ENCODE measurements around the gene TRIM5. TPM values are rescaled to one million over a fixed set of nuclear protein-coding genes. Genes with fewer than 3 reads are reported as not detected.

Gene TRIM5
- total and polyA plus RNA-seq, 2 donors (not counting 3 experiments of a cell fraction or from before 2014, with no cell fraction given): 54.5 to 57.3 TPM

GRCh38 chr11:5618807-5619206 lies 66.1 kb downstream of the TRIM5 start:
- H3K4me2 ChIP-seq (ENCODE audit: insufficient read depth, low read length): no peak overlapping the region
- H3K4me3 ChIP-seq (replicated peaks in 1 of 3; ENCODE audit: insufficient read depth in 1 of 3, low read depth in 1 of 3, low read length in 3 of 3): no peak overlapping the region
- DNase-seq (ENCODE audit: low read depth, low spot score): peak; percentile 43
- peaks cover 15% of the 10 kb centered on the region for H3K4me1 ChIP-seq (ENCODE audit: control insufficient read depth, extremely low read depth, insufficient read depth, low read length)
- H3K9ac ChIP-seq (replicated peaks; ENCODE audit: extremely low read depth, insufficient read depth, low read length): no peak overlapping the region
- peak overlapping the region; percentile 42 for H2AFZ ChIP-seq (ENCODE audit: low read depth, low read length)
- H3K9me3 ChIP-seq (replicated peaks; ENCODE audit: control insufficient read depth, insufficient read depth, low read length): no peaks in the 10 kb centered on the region
- no peaks in the 10 kb centered on the region for H3K36me3 ChIP-seq (ENCODE audit: control insufficient read depth in 2 of 2, extremely low read depth in 1 of 2, insufficient read depth in 2 of 2, low read length in 2 of 2)
- intact Hi-C loops (cut with micrococcal nuclease) (no loop called here), dilution Hi-C loops (cut with MboI; ENCODE audit: extremely low pct_ligation_motif_present, low sequenced_read_pairs) (no loop called here)
- ChIA-PET CTCF (interaction anchor here (1.2 to 1.3 kb wide), 2 partner anchors 15 to 19 kb away, joined by 3 to 4 read pairs; no protein-coding TSS in a partner anchor), POLR2A (no interaction called here)
- TF ChIP-seq, protein P1, sequence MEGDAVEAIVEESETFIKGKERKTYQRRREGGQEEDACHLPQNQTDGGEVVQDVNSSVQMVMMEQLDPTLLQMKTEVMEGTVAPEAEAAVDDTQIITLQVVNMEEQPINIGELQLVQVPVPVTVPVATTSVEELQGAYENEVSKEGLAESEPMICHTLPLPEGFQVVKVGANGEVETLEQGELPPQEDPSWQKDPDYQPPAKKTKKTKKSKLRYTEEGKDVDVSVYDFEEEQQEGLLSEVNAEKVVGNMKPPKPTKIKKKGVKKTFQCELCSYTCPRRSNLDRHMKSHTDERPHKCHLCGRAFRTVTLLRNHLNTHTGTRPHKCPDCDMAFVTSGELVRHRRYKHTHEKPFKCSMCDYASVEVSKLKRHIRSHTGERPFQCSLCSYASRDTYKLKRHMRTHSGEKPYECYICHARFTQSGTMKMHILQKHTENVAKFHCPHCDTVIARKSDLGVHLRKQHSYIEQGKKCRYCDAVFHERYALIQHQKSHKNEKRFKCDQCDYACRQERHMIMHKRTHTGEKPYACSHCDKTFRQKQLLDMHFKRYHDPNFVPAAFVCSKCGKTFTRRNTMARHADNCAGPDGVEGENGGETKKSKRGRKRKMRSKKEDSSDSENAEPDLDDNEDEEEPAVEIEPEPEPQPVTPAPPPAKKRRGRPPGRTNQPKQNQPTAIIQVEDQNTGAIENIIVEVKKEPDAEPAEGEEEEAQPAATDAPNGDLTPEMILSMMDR (IDR thresholded peaks at IDR 0.05; ENCODE audit: extremely low read depth in 1 of 2, insufficient read depth in 1 of 2, low read depth in 1 of 2, low read length in 2 of 2): no peak
- TF ChIP-seq GATA2 (IDR thresholded peaks at IDR 0.05; ENCODE audit: insufficient read depth, insufficient read length, low read depth, low read length) (no peak), FOS (IDR thresholded peaks at IDR 0.05; ENCODE audit: borderline replicate concordance, insufficient read depth, low read length) (no peak), POLR2A (IDR thresholded peaks at IDR 0.05; ENCODE audit: low read depth, low read length) (no peak), MYC (IDR thresholded peaks at IDR 0.05; ENCODE audit: low read depth, low read length) (no peak), MAX (IDR thresholded peaks at IDR 0.05; ENCODE audit: insufficient read depth, insufficient read length) (no peak)
- no peaks in the 10 kb centered on the region for H3K27me3 ChIP-seq (ENCODE audit: control insufficient read depth in 2 of 2, insufficient read depth in 2 of 2, low read length in 2 of 2)
- no peaks in the 10 kb centered on the region for H4K20me1 ChIP-seq (replicated peaks; ENCODE audit: control insufficient read depth, extremely low read depth, insufficient read depth, low read length)
- no peak overlapping the region for H3K27ac ChIP-seq (ENCODE audit: insufficient read depth, low read depth, low read length)
- H3K79me2 ChIP-seq (ENCODE audit: control insufficient read depth, insufficient read depth, low read length): no peaks in the 10 kb centered on the region
- BruUV-seq (replicated peaks): no TSS peak
- FAIRE-seq: no peak
- H3K9me1 ChIP-seq (replicated peaks; ENCODE audit: control insufficient read depth, extremely low read depth, insufficient read depth, low read length): no peaks in the 10 kb centered on the region

Other genes starting within 250 kb of the TRIM5 start
- not detected in 2 replicates for gene OR51I1, start 243.6 kb downstream of the TRIM5 start, total RNA-seq
- 0.10 TPM in 1 of 2 replicates, not detected in the other for gene OR51I1, start 243.6 kb downstream of the TRIM5 start, polyA plus RNA-seq
- not detected in 2 replicates for gene OR51I2, start 235.8 kb downstream of the TRIM5 start, total RNA-seq
- not detected in 2 replicates for gene OR51I2, start 235.8 kb downstream of the TRIM5 start, polyA plus RNA-seq
- not detected in 2 replicates for gene OR52D1, start 196.4 kb downstream of the TRIM5 start, total RNA-seq
- not detected in 2 replicates for gene OR52D1, start 196.4 kb downstream of the TRIM5 start, polyA plus RNA-seq
- not detected in 2 replicates for gene UBQLN3, start 175.1 kb downstream of the TRIM5 start, total RNA-seq
- not detected in 2 replicates for gene UBQLN3, start 175.1 kb downstream of the TRIM5 start, polyA plus RNA-seq
- 0.28 and 0.33 TPM in 2 replicates for gene UBQLNL, start 168.4 kb downstream of the TRIM5 start, total RNA-seq
- gene UBQLNL, start 168.4 kb downstream of the TRIM5 start, polyA plus RNA-seq: 0.48 and 0.54 TPM in 2 replicates
- not detected in 2 replicates for gene OR52H1, start 136.5 kb downstream of the TRIM5 start, total RNA-seq
- 0.30 and 0.33 TPM in 2 replicates for gene OR52H1, start 136.5 kb downstream of the TRIM5 start, polyA plus RNA-seq
- not detected in 2 replicates for gene OR52B6, start 104.2 kb downstream of the TRIM5 start, total RNA-seq
- not detected in 2 replicates for gene OR52B6, start 104.2 kb downstream of the TRIM5 start, polyA plus RNA-seq
- 4.8 and 5.6 TPM in 2 replicates for gene TRIM6, start 88.4 kb downstream of the TRIM5 start, total RNA-seq
- 3.3 and 3.9 TPM in 2 replicates for gene TRIM6, start 88.4 kb downstream of the TRIM5 start, polyA plus RNA-seq
- gene TRIM34, start 60.1 kb downstream of the TRIM5 start, total RNA-seq: 5.2 and 6.7 TPM in 2 replicates
- 14.6 and 15.2 TPM in 2 replicates for gene TRIM34, start 60.1 kb downstream of the TRIM5 start, polyA plus RNA-seq
- 73.4 and 110 TPM in 2 replicates for gene TRIM22, start 4.7 kb upstream of the TRIM5 start, total RNA-seq
- 67.5 and 73.5 TPM in 2 replicates for gene TRIM22, start 4.7 kb upstream of the TRIM5 start, polyA plus RNA-seq
- not detected in 2 replicates for gene OR56B1, start 51.4 kb upstream of the TRIM5 start, total RNA-seq
- gene OR56B1, start 51.4 kb upstream of the TRIM5 start, polyA plus RNA-seq: not detected in 2 replicates
- not detected in 2 replicates for gene OR52N4, start 69.2 kb upstream of the TRIM5 start, total RNA-seq
- 0.08 and 0.10 TPM in 2 replicates for gene OR52N4, start 69.2 kb upstream of the TRIM5 start, polyA plus RNA-seq
- not detected in 2 replicates for gene OR52N5, start 98.3 kb upstream of the TRIM5 start, total RNA-seq
- gene OR52N5, start 98.3 kb upstream of the TRIM5 start, polyA plus RNA-seq: not detected in 2 replicates
- gene OR52N1, start 106.2 kb upstream of the TRIM5 start, total RNA-seq: not detected in 2 replicates
- gene OR52N1, start 106.2 kb upstream of the TRIM5 start, polyA plus RNA-seq: not detected in 2 replicates
- gene OR52N2, start 123.8 kb upstream of the TRIM5 start, total RNA-seq: not detected in 2 replicates
- gene OR52N2, start 123.8 kb upstream of the TRIM5 start, polyA plus RNA-seq: not detected in 2 replicates
- not detected in 2 replicates for gene OR52E6, start 156.8 kb upstream of the TRIM5 start, total RNA-seq
- not detected in 2 replicates for gene OR52E6, start 156.8 kb upstream of the TRIM5 start, polyA plus RNA-seq
- not detected in 2 replicates for gene OR52E8, start 172.6 kb upstream of the TRIM5 start, total RNA-seq
- gene OR52E8, start 172.6 kb upstream of the TRIM5 start, polyA plus RNA-seq: not detected in 2 replicates
- not detected in 2 replicates for gene OR52E4, start 195.6 kb upstream of the TRIM5 start, total RNA-seq
- gene OR52E4, start 195.6 kb upstream of the TRIM5 start, polyA plus RNA-seq: not detected in 2 replicates
- not detected in 2 replicates for gene OR52E5, start 208.1 kb upstream of the TRIM5 start, total RNA-seq
- gene OR52E5, start 208.1 kb upstream of the TRIM5 start, polyA plus RNA-seq: not detected in 2 replicates